ENCODE results near the gene RAB7B. TPM values are rescaled to one million over a fixed set of nuclear protein-coding genes. Genes with fewer than 3 reads are reported as not detected.

The RAB7B gene
- total RNA-seq, 1 experiment from 2014 or later, result 0.22 TPM

- no peaks in the 10 kb centered on the region for H3K9me2 ChIP-seq (ENCODE audit: insufficient read depth)
- RAD21 ChIA-PET (ENCODE audit: low non-redundant PET in 1 of 2, low total read pairs in 2 of 2, uncharacterized antibody in 2 of 2, unreplicated experiment in 2 of 2), result interaction anchor here in 1 of 2 experiments (1.5 kb wide), 1 partner anchor 28 kb away, joined by 6 read pairs; no protein-coding TSS in a partner anchor
- CTCF ChIA-PET, result interaction anchor here (1.1 kb wide), 1 partner anchor 27 kb away, joined by 3 read pairs; no protein-coding TSS in a partner anchor
- H3K27ac ChIP-seq (ENCODE audit: low read depth, low read length), result no peak overlapping the region
- H3K4me1 ChIP-seq (ENCODE audit: control insufficient read depth in 1 of 2, insufficient read depth in 2 of 2, low read length in 2 of 2), result peaks cover 0 to 6% of the 10 kb centered on the region in 2 experiments; a peak in 2 of 4 replicates
- no TSS peak for BruUV-seq (replicated peaks)
- TF ChIP-seq SIN3A (IDR thresholded peaks at IDR 0.05; ENCODE audit: low read depth) (no peak), REST (IDR thresholded peaks at IDR 0.05; ENCODE audit: low read depth) (no peak), EZH2phosphoT487 (IDR thresholded peaks at IDR 0.05; ENCODE audit: borderline replicate concordance) (no peak)
- TF ChIP-seq, protein P1, sequence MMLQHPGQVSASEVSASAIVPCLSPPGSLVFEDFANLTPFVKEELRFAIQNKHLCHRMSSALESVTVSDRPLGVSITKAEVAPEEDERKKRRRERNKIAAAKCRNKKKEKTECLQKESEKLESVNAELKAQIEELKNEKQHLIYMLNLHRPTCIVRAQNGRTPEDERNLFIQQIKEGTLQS (IDR thresholded peaks at IDR 0.05), result no peak
- no peak overlapping the region for H3K4me2 ChIP-seq (ENCODE audit: low read length)
- peaks cover 37% of the 10 kb centered on the region for H3K27me3 ChIP-seq (ENCODE audit: insufficient read depth, low read length)
- H3K9ac ChIP-seq (ENCODE audit: low read length), result no peak overlapping the region
- POLR2A ChIA-PET, result no interaction called here
- no peaks in the 10 kb centered on the region for H4K20me1 ChIP-seq (ENCODE audit: insufficient read depth)
- H2AFZ ChIP-seq (ENCODE audit: low read depth, low read length, poor library complexity, severe bottlenecking), result no peak overlapping the region
- no peak overlapping the region for H3K4me3 ChIP-seq (replicated peaks in 1 of 2; ENCODE audit: low read depth in 1 of 2, low read length in 2 of 2)
- intact Hi-C loops (cut with micrococcal nuclease), result no loop called here
- DNase-seq (ENCODE audit: low read depth, low spot score) (no peak), ATAC-seq (no peak)
- H3K9me3 ChIP-seq (ENCODE audit: control insufficient read depth in 1 of 2, insufficient read depth in 1 of 2, low read depth in 1 of 2, low read length in 2 of 2), result no peaks in the 10 kb centered on the region
- H3K79me2 ChIP-seq (ENCODE audit: insufficient read depth, low read length), result no peaks in the 10 kb centered on the region
- no peaks in the 10 kb centered on the region for H3K36me3 ChIP-seq (ENCODE audit: control insufficient read depth in 1 of 2, insufficient read depth in 2 of 2, low read length in 2 of 2)
These were observed 53.4 kb downstream of the RAB7B start for GRCh38 chr1:205949753-205950152.

GRCh38 chr1:205948886-205949285 is 54.3 kb downstream of the RAB7B start:
- no TSS peak for BruUV-seq (replicated peaks)
- no peaks in the 10 kb centered on the region for H3K79me2 ChIP-seq (ENCODE audit: insufficient read depth, low read length)
- no peak overlapping the region for H3K4me3 ChIP-seq (replicated peaks in 1 of 2; ENCODE audit: low read depth in 1 of 2, low read length in 2 of 2)
- CTCF ChIA-PET, result interaction anchor here (1.1 kb wide), 2 partner anchors 28 to 31 kb away, joined by 3 read pairs; no protein-coding TSS in a partner anchor
- peaks cover 0 to 8% of the 10 kb centered on the region in 2 experiments; a peak in 2 of 4 replicates for H3K4me1 ChIP-seq (ENCODE audit: control insufficient read depth in 1 of 2, insufficient read depth in 2 of 2, low read length in 2 of 2)
- DNase-seq (ENCODE audit: low read depth, low spot score), result no peak
- H3K27me3 ChIP-seq (ENCODE audit: insufficient read depth, low read length), result peaks cover 33% of the 10 kb centered on the region
- H2AFZ ChIP-seq (ENCODE audit: low read depth, low read length, poor library complexity, severe bottlenecking), result no peak overlapping the region
- TF ChIP-seq CBX3 (IDR thresholded peaks at IDR 0.05; ENCODE audit: low read depth), result no peak
- TF ChIP-seq TCF7L2 (IDR thresholded peaks at IDR 0.05; ENCODE audit: borderline replicate concordance, extremely low read depth, insufficient read depth, insufficient read length), result no peak
- no peak for TF ChIP-seq CEBPB (IDR thresholded peaks at IDR 0.05; ENCODE audit: low read depth)
- TF ChIP-seq EZH2 (IDR thresholded peaks at IDR 0.05), result no peak
- TF ChIP-seq REST (IDR thresholded peaks at IDR 0.05; ENCODE audit: low read depth), result no peak
- H3K27ac ChIP-seq (ENCODE audit: low read depth, low read length), result no peak overlapping the region
- no peaks in the 10 kb centered on the region for H3K36me3 ChIP-seq (ENCODE audit: control insufficient read depth in 1 of 2, insufficient read depth in 2 of 2, low read length in 2 of 2)
- ATAC-seq, result no peak
- RAD21 ChIA-PET (ENCODE audit: low non-redundant PET in 1 of 2, low total read pairs in 2 of 2, uncharacterized antibody in 2 of 2, unreplicated experiment in 2 of 2), result no interaction called here
- H3K9ac ChIP-seq (ENCODE audit: low read length), result no peak overlapping the region
- H4K20me1 ChIP-seq (ENCODE audit: insufficient read depth), result no peaks in the 10 kb centered on the region
- no peak overlapping the region for H3K4me2 ChIP-seq (ENCODE audit: low read length)
- intact Hi-C loops (cut with micrococcal nuclease), result no loop called here
- no peaks in the 10 kb centered on the region for H3K9me2 ChIP-seq (ENCODE audit: insufficient read depth)
- POLR2A ChIA-PET, result no interaction called here
- H3K9me3 ChIP-seq (ENCODE audit: control insufficient read depth in 1 of 2, insufficient read depth in 1 of 2, low read depth in 1 of 2, low read length in 2 of 2), result no peaks in the 10 kb centered on the region
